GM18951 (cell line): Measurements from ENCODE around the gene AKR1E2.

Source experiments
- POLR2A ChIP-seq: IDR thresholded peaks from 4 replicates; pipeline ENCODE4 v1.6.1; 2011; ENCODE audit warnings: mild to moderate bottlenecking; ENCODE audit not compliant: insufficient read length, insufficient read depth; ENCODE audit errors: extremely low read depth
- in situ Hi-C: fragments of 300-500 bp; cut with MboI; formaldehyde crosslinking; loops from one replicate; pipeline ENCODE4 v1.12.0; 2022; ENCODE audit warnings: low sequenced_read_pairs, mixed read lengths, inconsistent platforms; ENCODE audit not compliant: unreplicated experiment

AKR1E2 gene

GRCh38 chr10:4843525-4844180 lies 17.6 kb downstream of the AKR1E2 start:
- in situ Hi-C loops, result loop anchor here (25.0 kb wide), 2 partner anchors 544 to 769 kb away; no protein-coding TSS in a partner anchor
- TF ChIP-seq POLR2A, result no peak

GRCh38 chr10:4844864-4845263 lies 18.9 kb downstream of the AKR1E2 start:
- no peak for TF ChIP-seq POLR2A
- in situ Hi-C loops, result loop anchor here (25.0 kb wide), 2 partner anchors 542 to 767 kb away; no protein-coding TSS in a partner anchor

- in situ Hi-C loops, result loop anchor here (25.0 kb wide), 2 partner anchors 542 to 767 kb away; no protein-coding TSS in a partner anchor
- no peak for TF ChIP-seq POLR2A
Measured at GRCh38 chr10:4845766-4846165, 19.8 kb downstream of the AKR1E2 start.

- TF ChIP-seq POLR2A, result no peak
- in situ Hi-C loops, result loop anchor here (25.0 kb wide), 2 partner anchors 541 to 766 kb away; no protein-coding TSS in a partner anchor
Measured at GRCh38 chr10:4846775-4847174, 20.8 kb downstream of the AKR1E2 start.

DNA sequence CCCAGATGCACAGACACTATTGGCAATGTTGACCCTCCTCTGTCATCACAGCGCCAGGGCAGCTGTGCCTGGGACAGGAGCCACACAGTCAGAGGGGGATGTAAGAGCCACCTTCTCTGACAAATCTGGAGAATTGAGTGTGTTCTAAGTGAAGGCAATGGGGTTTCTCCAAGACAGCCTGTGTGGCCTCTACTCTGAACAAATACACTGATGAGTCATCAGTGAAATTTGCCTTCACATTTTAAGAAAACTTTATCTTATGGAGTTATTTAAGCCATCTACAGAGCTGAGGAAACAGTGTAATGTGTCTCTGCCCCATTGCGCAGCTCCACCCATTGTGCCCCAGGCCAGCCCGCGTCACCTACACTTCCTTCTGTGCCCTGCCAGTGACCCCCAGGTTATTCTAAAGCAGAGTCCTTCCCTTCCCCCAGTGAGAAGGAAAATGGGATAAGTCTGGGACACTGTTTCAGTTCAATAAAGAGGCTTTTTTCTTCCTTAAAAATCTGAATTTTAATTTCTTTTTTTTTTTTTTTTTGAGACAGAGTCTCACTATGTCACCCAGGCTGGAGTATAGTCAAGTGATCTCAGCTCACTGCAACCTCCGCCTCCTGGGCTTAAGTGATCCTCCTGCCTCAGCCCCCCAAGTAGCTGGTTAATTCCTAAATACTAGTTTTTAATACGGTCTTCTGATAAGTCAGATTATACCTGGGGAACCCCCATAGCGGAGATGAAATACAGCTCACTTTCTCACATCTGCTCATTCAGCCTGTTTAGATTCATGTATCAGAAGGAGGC lies 21.8 kb downstream of the AKR1E2 start:
- in situ Hi-C loops, result loop anchor here (25.0 kb wide), 2 partner anchors 540 to 765 kb away; no protein-coding TSS in a partner anchor
- TF ChIP-seq POLR2A, result no peak

GRCh38 chr10:4848356-4849041 lies 22.5 kb downstream of the AKR1E2 start:
- TF ChIP-seq POLR2A, result no peak
- in situ Hi-C loops, result loop anchor here (25.0 kb wide), 2 partner anchors 539 to 764 kb away; no protein-coding TSS in a partner anchor

DNA sequence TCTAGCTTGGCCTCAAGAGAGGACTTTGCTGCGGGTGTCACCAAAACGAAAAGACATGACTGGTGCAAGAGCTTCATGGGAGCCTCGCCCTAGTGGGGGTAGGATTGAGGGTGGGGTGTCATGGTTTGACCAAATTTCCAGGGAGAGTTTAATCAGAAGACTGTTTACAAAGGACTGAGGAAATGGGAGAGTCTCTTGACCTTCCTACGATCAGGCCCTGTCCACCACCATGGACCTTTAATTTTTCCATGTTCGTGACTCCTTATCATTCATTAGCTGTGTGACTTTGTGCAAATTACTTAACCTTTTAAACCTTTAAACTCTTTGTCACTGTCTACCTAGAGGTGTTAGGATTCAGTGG lies 23.0 kb downstream of the AKR1E2 start:
- in situ Hi-C loops, result loop anchor here (25.0 kb wide), 2 partner anchors 538 to 763 kb away; no protein-coding TSS in a partner anchor
- no peak for TF ChIP-seq POLR2A

DNA sequence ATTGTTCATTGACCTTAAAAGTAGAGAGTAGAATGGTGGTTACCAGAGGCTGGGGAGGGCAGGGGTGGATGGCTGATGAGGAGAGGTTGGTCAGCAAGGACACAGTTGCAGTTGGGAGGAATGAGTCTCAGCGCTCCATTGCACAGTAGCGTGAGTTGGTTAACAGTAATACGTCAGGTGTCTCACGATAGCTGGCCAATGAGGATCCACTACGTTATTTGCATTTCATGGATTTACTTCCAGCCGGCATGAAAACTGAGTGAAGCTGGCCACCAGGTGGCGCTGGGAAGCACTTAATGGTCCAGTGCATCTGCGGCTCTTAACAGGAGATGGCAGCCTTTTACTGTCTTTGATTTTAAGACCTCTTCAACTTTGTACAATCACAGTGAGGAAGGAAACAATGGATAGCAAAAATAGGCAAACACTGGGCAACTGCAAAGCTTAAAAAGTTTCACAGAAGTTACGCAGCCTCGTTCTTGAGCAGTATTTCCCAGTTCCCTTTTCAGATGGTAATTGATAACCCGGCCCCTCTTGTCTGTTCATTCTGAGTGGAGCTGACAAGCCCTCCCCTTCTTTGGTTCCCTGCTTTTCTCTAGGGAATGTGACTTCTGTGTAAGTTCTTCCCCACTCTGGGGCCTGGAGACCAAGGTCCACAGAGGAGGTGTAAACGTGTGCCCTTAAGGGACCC lies 23.7 kb downstream of the AKR1E2 start:
- TF ChIP-seq POLR2A, result no peak
- in situ Hi-C loops, result loop anchor here (25.0 kb wide), 2 partner anchors 538 to 763 kb away; no protein-coding TSS in a partner anchor

DNA sequence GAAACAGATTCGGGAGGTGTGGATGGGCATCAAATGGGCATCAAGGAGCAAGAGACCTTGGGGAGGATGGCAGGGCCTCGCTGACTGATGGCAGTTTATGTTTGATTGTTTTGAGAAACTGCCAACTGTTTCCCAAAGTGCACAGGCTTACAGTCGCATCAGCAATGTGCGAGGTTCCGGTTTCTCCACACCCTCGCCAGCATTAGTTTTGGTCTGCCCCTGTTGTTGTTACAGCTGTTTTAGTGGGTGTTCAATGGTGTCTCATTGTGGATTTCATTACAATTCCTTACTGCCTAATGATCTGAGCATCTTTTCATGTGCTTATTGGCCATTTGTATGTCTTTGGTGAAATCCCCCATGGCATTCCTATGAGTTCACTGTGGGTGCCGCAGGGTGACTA lies 24.4 kb downstream of the AKR1E2 start:
- in situ Hi-C loops, result no loop called here
- no peak for TF ChIP-seq POLR2A

GRCh38 chr10:4851176-4851575 lies 25.2 kb downstream of the AKR1E2 start:
- in situ Hi-C loops, result no loop called here
- no peak for TF ChIP-seq POLR2A

GRCh38 chr10:4851846-4852245 lies 25.8 kb downstream of the AKR1E2 start:
- TF ChIP-seq POLR2A, result no peak
- in situ Hi-C loops, result no loop called here

DNA sequence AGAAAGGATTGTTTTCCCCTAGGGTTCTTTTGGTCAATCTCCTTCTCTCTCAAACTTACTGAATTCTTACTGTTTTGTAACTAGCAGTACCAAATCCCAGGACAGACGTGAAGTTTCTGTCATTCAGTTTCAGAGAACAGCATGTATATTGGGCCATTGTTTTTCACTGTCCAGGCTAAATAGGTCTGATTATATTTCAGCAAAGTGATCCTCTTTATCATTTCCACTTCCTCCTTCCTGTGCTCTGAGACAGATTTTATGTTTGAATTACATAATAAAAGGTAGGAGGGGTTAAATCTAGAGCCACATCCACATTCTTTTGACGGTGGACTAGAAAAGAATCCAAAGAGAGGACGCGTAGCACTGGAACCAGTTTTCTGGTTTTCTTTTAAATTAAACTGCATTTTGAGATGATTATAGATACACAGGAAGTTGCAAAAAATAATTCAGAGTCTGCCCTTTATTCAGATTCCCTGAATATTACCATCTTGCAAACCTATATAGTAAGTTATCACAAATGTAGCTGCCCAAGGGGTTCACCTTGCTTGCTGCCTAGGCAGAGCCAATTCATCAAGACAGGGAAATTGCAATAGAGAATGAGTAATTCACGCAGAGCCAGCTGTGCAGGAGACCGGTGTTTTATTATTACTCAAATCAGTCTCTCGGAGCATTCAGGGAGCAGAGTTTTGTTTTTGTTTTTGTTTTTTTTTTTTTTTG lies 40.1 kb downstream of the AKR1E2 start:
- in situ Hi-C loops, result no loop called here
- TF ChIP-seq POLR2A, result no peak
